Body of pancreas (tissue), 4 donors: ENCODE data around the gene DHX35. TPM values are rescaled to one million over a fixed set of nuclear protein-coding genes. Genes with fewer than 3 reads are reported as not detected.

Experiments
- ATAC-seq: fragments of 150-250 bp; one replicate; pipeline ENCODE4 v1.9.1; 2016
- DNase-seq, 4 donors: peaks; one replicate each; pipeline ENCODE4 v3.0.0-alpha.2; 2019
- H3K27ac ChIP-seq, 4 donors: fragments of 200-600 bp; sonication (generic); 1 replicate in 3 of 4; 2 replicates in 1 of 4; pipeline versions ENCODE4 v1.5.1 to v1.6.1; 2016 to 2019; ENCODE audit warnings: mild to moderate bottlenecking in 1 of 4, mixed read lengths in 1 of 4, moderate library complexity in 1 of 4
- H3K27me3 ChIP-seq, 2 donors: fragments of 200-600 bp; sonication (generic); one replicate each; pipeline ENCODE4 v1.6.0; 2016; ENCODE audit warnings: mild to moderate bottlenecking in 1 of 2
- H3K36me3 ChIP-seq, 2 donors: fragments of 200-600 bp; sonication (generic); replicated peaks in 1 of 2; 2 replicates each; pipeline ENCODE4 v1.5.1; 2016; ENCODE audit warnings: low read depth in 2 of 2; ENCODE audit not compliant: insufficient read depth in 1 of 2
- H3K4me1 ChIP-seq: fragments of 200-600 bp; sonication (generic); one replicate; pipeline ENCODE4 v1.6.0; 2016
- H3K4me3 ChIP-seq, 2 donors: fragments of 200-600 bp; sonication (generic); 1 replicate in 1 of 2; 2 replicates in 1 of 2; pipeline ENCODE4 v1.5.1; 2016 to 2019
- H3K9me3 ChIP-seq, 3 donors: fragments of 200-600 bp; sonication (generic); 1 replicate in 2 of 3; 2 replicates in 1 of 3; pipeline ENCODE4 v1.5.1; 2016
- POLR2A ChIP-seq, 3 donors: fragments of 450-650 bp; IDR thresholded peaks; one replicate each; pipeline ENCODE4 v1.6.1; 2016; ENCODE audit warnings: antibody characterized with exemption in 3 of 3, mild to moderate bottlenecking in 2 of 3
- WGBS, 2 donors: methylation state at CpG; one replicate each; pipeline ENCODE4 v1.1.5; 2017; 5-methylcytosine and 5-hydroxymethylcytosine counted together
- intact Hi-C: fragments of 100-400 bp; cut with DNase I; formaldehyde crosslinking; loops from one replicate; pipeline ENCODE4 v1.15.1; 2023
- total RNA-seq, 2 donors: library from RNA; depleted of rRNA; stranded (reverse); fragments of >200 nt; gene quantifications; one replicate each; pipeline ENCODE4 v1.1.0, GENCODE V29; 2016
- TF ChIP-seq, protein P1 (sequence below), 7 experiments: fragments of 450-650 bp in 4 of 7; fragments of 200-600 bp in 3 of 7; sonication (generic) in 3 of 7; IDR thresholded peaks; one replicate each; pipeline ENCODE4 v1.5.1; 2016 to 2019; ENCODE audit warnings: antibody characterized with exemption in 7 of 7

Gene DHX35
- total RNA-seq, 2 donors from 2014 or later: 6.9 to 7.3 TPM

GRCh38 chr20:38962928-38963401 lies 821 bp downstream of the DHX35 start:
- WGBS, 2 donors: 2 to 3% methylated on average over 5 of the region's 5 CpGs
- H3K27ac ChIP-seq: peak overlapping the region in 2 of 4 donors; percentile 82 to 85
- H3K27me3 ChIP-seq: no peaks in the 10 kb centered on the region
- DNase-seq (no peak), ATAC-seq (no peak)
- TF ChIP-seq, protein P1, sequence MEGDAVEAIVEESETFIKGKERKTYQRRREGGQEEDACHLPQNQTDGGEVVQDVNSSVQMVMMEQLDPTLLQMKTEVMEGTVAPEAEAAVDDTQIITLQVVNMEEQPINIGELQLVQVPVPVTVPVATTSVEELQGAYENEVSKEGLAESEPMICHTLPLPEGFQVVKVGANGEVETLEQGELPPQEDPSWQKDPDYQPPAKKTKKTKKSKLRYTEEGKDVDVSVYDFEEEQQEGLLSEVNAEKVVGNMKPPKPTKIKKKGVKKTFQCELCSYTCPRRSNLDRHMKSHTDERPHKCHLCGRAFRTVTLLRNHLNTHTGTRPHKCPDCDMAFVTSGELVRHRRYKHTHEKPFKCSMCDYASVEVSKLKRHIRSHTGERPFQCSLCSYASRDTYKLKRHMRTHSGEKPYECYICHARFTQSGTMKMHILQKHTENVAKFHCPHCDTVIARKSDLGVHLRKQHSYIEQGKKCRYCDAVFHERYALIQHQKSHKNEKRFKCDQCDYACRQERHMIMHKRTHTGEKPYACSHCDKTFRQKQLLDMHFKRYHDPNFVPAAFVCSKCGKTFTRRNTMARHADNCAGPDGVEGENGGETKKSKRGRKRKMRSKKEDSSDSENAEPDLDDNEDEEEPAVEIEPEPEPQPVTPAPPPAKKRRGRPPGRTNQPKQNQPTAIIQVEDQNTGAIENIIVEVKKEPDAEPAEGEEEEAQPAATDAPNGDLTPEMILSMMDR (IDR thresholded peaks at IDR 0.05): no peak
- TF ChIP-seq POLR2A (IDR thresholded peaks at IDR 0.05): no peak
- peaks cover 13% of the 10 kb centered on the region for H3K4me1 ChIP-seq
- no peaks in the 10 kb centered on the region for H3K36me3 ChIP-seq
- intact Hi-C loops: no loop called here
- H3K9me3 ChIP-seq: no peaks in the 10 kb centered on the region
- peak overlapping the region; percentile 93 to 98 for H3K4me3 ChIP-seq

- no peak for ATAC-seq
- intact Hi-C loops: no loop called here
Observed at GRCh38 chr20:38963745-38964144, 1.6 kb downstream of the DHX35 start.

GRCh38 chr20:38965264-38965663 lies 3.1 kb downstream of the DHX35 start:
- Histone ChIP-seq H3K27ac (no peak overlapping the region), H3K4me3 (no peak overlapping the region), H3K27me3 (no peaks in the 10 kb centered on the region), H3K36me3 (no peaks in the 10 kb centered on the region), H3K4me1 (peaks cover 13% of the 10 kb centered on the region), H3K9me3 (no peaks in the 10 kb centered on the region)
- TF ChIP-seq POLR2A (IDR thresholded peaks at IDR 0.05): no peak
- TF ChIP-seq, protein P1 (IDR thresholded peaks at IDR 0.05): no peak
- intact Hi-C loops: no loop called here
- DNase-seq (no peak), ATAC-seq (no peak)

More at GRCh38 chr20:38963745-38964144, 1.6 kb downstream of the DHX35 start:
- no peaks in the 10 kb centered on the region for H3K36me3 ChIP-seq
- H3K4me1 ChIP-seq: peaks cover 13% of the 10 kb centered on the region
- H3K9me3 ChIP-seq: no peaks in the 10 kb centered on the region
- H3K27me3 ChIP-seq: no peaks in the 10 kb centered on the region
- DNase-seq: no peak
- no peak overlapping the region for H3K27ac ChIP-seq
- no peak overlapping the region for H3K4me3 ChIP-seq
- TF ChIP-seq, protein P1 (IDR thresholded peaks at IDR 0.05): no peak
- no peak for TF ChIP-seq POLR2A (IDR thresholded peaks at IDR 0.05)

DNA sequence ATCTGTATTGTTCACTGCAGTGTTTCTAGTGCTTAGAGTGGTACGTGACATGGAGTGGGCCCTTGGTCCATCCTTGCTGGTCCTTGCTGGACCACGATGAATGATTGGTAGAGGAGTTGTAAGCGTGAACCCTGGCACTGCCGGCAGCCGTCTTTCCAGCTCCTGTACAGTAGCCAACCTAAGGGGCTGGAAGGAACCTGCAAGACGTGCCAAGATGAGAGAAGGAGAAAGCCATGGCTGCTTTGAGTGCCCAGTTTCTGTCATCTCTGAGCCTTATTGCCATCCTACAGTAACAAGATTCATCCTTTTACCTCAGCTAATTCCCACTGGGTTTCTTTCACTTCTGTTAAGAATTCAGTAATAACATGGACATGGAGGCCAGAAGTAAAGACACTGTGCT lies 5.9 kb downstream of the DHX35 start:
- Histone ChIP-seq H3K4me1 (peaks cover 3% of the 10 kb centered on the region), H3K36me3 (no peaks in the 10 kb centered on the region), H3K4me3 (no peak overlapping the region), H3K27ac (no peak overlapping the region), H3K9me3 (no peaks in the 10 kb centered on the region), H3K27me3 (no peaks in the 10 kb centered on the region)
- no peak for ATAC-seq
- 80 to 87% methylated on average over 6 of the region's 6 CpGs for WGBS, 2 donors
- DNase-seq: no peak
- intact Hi-C loops: no loop called here
- TF ChIP-seq, protein P1 (IDR thresholded peaks at IDR 0.05): no peak
- TF ChIP-seq POLR2A (IDR thresholded peaks at IDR 0.05): no peak

- ATAC-seq (no peak), DNase-seq (no peak)
- no peak overlapping the region for H3K27ac ChIP-seq
- intact Hi-C loops: no loop called here
- no peaks in the 10 kb centered on the region for H3K9me3 ChIP-seq
- H3K27me3 ChIP-seq: no peaks in the 10 kb centered on the region
- no peak for TF ChIP-seq POLR2A (IDR thresholded peaks at IDR 0.05)
- TF ChIP-seq, protein P1 (IDR thresholded peaks at IDR 0.05): no peak
- 90 to 93% methylated on average over 2 to 4 of the region's 4 CpGs for WGBS, 2 donors
- H3K4me1 ChIP-seq: no peaks in the 10 kb centered on the region
- no peak overlapping the region for H3K4me3 ChIP-seq
- no peaks in the 10 kb centered on the region for H3K36me3 ChIP-seq
Observed at GRCh38 chr20:38969708-38970107, 7.6 kb downstream of the DHX35 start.
